Caco-2 (cell line): Measurements from ENCODE around the gene ENC1. TPM values are rescaled to one million over a fixed set of nuclear protein-coding genes. Genes with fewer than 3 reads are reported as not detected.

Experiments
- BruUV-seq: library from RNA; stranded (reverse); fragments of 400-500 nt; replicated peaks from 2 replicates; lab custom pipeline; 2021; lab: Mats Ljungman, UMichigan
- CTCF ChIA-PET: fragments of 300-600 bp; sonication (Branson Sonifier 250); formaldehyde crosslinking; loops from one replicate; lab custom pipeline; 2022; ENCODE audit warnings: antibody characterized with exemption; lab: Charles Lee
- POLR2A ChIA-PET: fragments of 300-600 bp; sonication (Branson Sonifier 250); formaldehyde crosslinking; loops from one replicate; lab custom pipeline; 2022; ENCODE audit warnings: antibody characterized with exemption; lab: Charles Lee
- DNase-seq, 2 experiments: peaks; one replicate each; pipeline versions ENCODE4 v3.0.0 to v3.0.0-alpha.2; 2020 to 2022
- H3K27me3 ChIP-seq: replicated peaks from 2 replicates; pipeline ENCODE4 v1.6.0; 2011; ENCODE audit warnings: low read length; ENCODE audit not compliant: control insufficient read depth, insufficient read depth
- H3K36me3 ChIP-seq: 2 replicates; pipeline ENCODE4 v1.5.1; 2011; ENCODE audit warnings: low read length; ENCODE audit not compliant: control insufficient read depth, insufficient read depth
- H3K4me1 ChIP-seq: fragments of 250-450 bp; sonication (Bioruptor Pico); 2 replicates; pipeline ENCODE4 v1.5.1; 2020; ENCODE audit warnings: mild to moderate bottlenecking
- H3K4me3 ChIP-seq: 2 replicates; pipeline ENCODE4 v1.5.1; 2011; ENCODE audit warnings: low read depth, mild to moderate bottlenecking, control low read depth, low read length
- H3K9me3 ChIP-seq: fragments of 250-450 bp; sonication (Bioruptor Pico); 2 replicates; pipeline ENCODE4 v1.5.1; 2020; ENCODE audit warnings: mild to moderate bottlenecking, moderate library complexity
- H3K27ac Mint-ChIP-seq: one replicate; pipeline ENCODE4 v1.8.0; 2022; ENCODE audit warnings: mixed read lengths; ENCODE audit not compliant: unreplicated experiment
- H3K27me3 Mint-ChIP-seq: one replicate; pipeline ENCODE4 v1.8.0; 2022; ENCODE audit warnings: mixed read lengths; ENCODE audit not compliant: insufficient read depth, unreplicated experiment
- H3K36me3 Mint-ChIP-seq: one replicate; pipeline ENCODE4 v1.8.0; 2022; ENCODE audit warnings: mild to moderate bottlenecking, mixed read lengths; ENCODE audit not compliant: insufficient read depth, unreplicated experiment
- H3K4me1 Mint-ChIP-seq: one replicate; pipeline ENCODE4 v1.8.0; 2022; ENCODE audit warnings: low read depth, mixed read lengths; ENCODE audit not compliant: unreplicated experiment
- H3K4me3 Mint-ChIP-seq: one replicate; pipeline ENCODE4 v1.8.0; 2022; ENCODE audit warnings: mild to moderate bottlenecking, moderate library complexity, mixed read lengths; ENCODE audit not compliant: unreplicated experiment
- H3K9me3 Mint-ChIP-seq: one replicate; pipeline ENCODE4 v1.8.0; 2022; ENCODE audit warnings: mixed read lengths; ENCODE audit not compliant: unreplicated experiment
- CTCF ChIP-seq, 2 experiments: fragments of 200-600 bp in 1 of 2; IDR thresholded peaks; 1 replicate in 1 of 2; 2 replicates in 1 of 2; pipeline versions ENCODE4 v1.5.1 to v1.8.0; 2011 to 2022; ENCODE audit warnings: antibody characterized with exemption in 1 of 2, control low read depth in 1 of 2, inconsistent platforms in 1 of 2, low read depth in 1 of 2, low read length in 1 of 2, mild to moderate bottlenecking in 1 of 2, moderate library complexity in 1 of 2; ENCODE audit not compliant: insufficient read depth in 1 of 2, severe bottlenecking in 1 of 2, unreplicated experiment in 1 of 2
- intact Hi-C: fragments of 100-400 bp; cut with micrococcal nuclease; formaldehyde crosslinking; loops from one replicate; pipeline ENCODE4 v1.10.0; 2022; ENCODE audit not compliant: unreplicated experiment
- total RNA-seq: library from RNA; stranded (reverse); gene quantifications from 2 replicates; pipeline ENCODE4 v1.2.3, GENCODE V29; 2022

ENC1 gene
- total RNA-seq, 1 experiment from 2014 or later, result 92.7 TPM

- Histone ChIP-seq H3K4me3 (no peak overlapping the region), H3K4me1 (peaks cover 19% of the 10 kb centered on the region), H3K36me3 (no peaks in the 10 kb centered on the region), H3K9me3 (no peaks in the 10 kb centered on the region), H3K27me3 (no peaks in the 10 kb centered on the region)
- TF ChIP-seq CTCF (IDR thresholded peaks at IDR 0.05; ENCODE audit: insufficient read depth in 1 of 2, low read depth in 1 of 2, low read length in 1 of 2, severe bottlenecking in 1 of 2, unreplicated experiment in 1 of 2), result no peak
- peaks cover 38% of the 10 kb centered on the region for H3K36me3 Mint-ChIP-seq
- no peaks in the 10 kb centered on the region for H3K9me3 Mint-ChIP-seq
- peak; percentile 55 to 66 for DNase-seq
- no TSS peak for BruUV-seq
- H3K27me3 Mint-ChIP-seq, result no peaks in the 10 kb centered on the region
- peaks cover 17% of the 10 kb centered on the region for H3K4me1 Mint-ChIP-seq
- ChIA-PET CTCF (interaction anchor here (0.6 kb wide), 2 partner anchors 659 to 732 kb away, joined by 3 to 4 read pairs; no protein-coding TSS in a partner anchor), POLR2A (interaction anchor here (1.0 kb wide), 1 partner anchor 616 kb away, joined by 3 read pairs; no protein-coding TSS in a partner anchor)
- H3K4me3 Mint-ChIP-seq, result peak overlapping the region; percentile 30
- peak overlapping the region; percentile 93 for H3K27ac Mint-ChIP-seq
- intact Hi-C loops, result loop anchor here (2.0 to 5.0 kb wide), 2 partner anchors 141 to 514 kb away; no protein-coding TSS in a partner anchor
These were observed 2.6 kb upstream of the ENC1 start for GRCh38 chr5:74643111-74643562.

GRCh38 chr5:74642543-74642863, 2.0 kb upstream of the ENC1 start:
- no peaks in the 10 kb centered on the region for H3K9me3 Mint-ChIP-seq
- CTCF ChIA-PET, result no interaction called here
- intact Hi-C loops, result loop anchor here (1.0 to 5.0 kb wide), 5 partner anchors 140 to 607 kb away; no protein-coding TSS in a partner anchor

More at GRCh38 chr5:74642543-74642863, 2.0 kb upstream of the ENC1 start:
- Mint-ChIP-seq H3K27me3 (no peaks in the 10 kb centered on the region), H3K4me1 (peaks cover 19% of the 10 kb centered on the region), H3K4me3 (peak overlapping the region; percentile 93), H3K27ac (peak overlapping the region; percentile 93), H3K36me3 (peaks cover 44% of the 10 kb centered on the region)
- H3K9me3 ChIP-seq, result no peaks in the 10 kb centered on the region
- no peaks in the 10 kb centered on the region for H3K36me3 ChIP-seq
- no peaks in the 10 kb centered on the region for H3K27me3 ChIP-seq
- no peak overlapping the region for H3K4me3 ChIP-seq
- TF ChIP-seq CTCF (IDR thresholded peaks at IDR 0.05; ENCODE audit: insufficient read depth in 1 of 2, low read depth in 1 of 2, low read length in 1 of 2, severe bottlenecking in 1 of 2, unreplicated experiment in 1 of 2), result no peak
- peaks cover 22% of the 10 kb centered on the region for H3K4me1 ChIP-seq
- POLR2A ChIA-PET, result no interaction called here
- BruUV-seq, result no TSS peak
- no peak for DNase-seq
